Mucosa of stomach (tissue), 1 donor: ENCODE data around the gene PXN.
"Not testable (repeated sequence)": the region's sequence is repeated elsewhere in the genome, so short reads cannot be mapped to it uniquely, and the experiment has no call there.

Experiments
- H3K27me3 ChIP-seq: one replicate; pipeline ENCODE4 v1.7.0; 2013; ENCODE audit warnings: mild to moderate bottlenecking, low read length; ENCODE audit not compliant: control insufficient read depth, insufficient read depth
- H3K36me3 ChIP-seq: one replicate; pipeline ENCODE4 v1.7.0; 2013; ENCODE audit warnings: low read length; ENCODE audit not compliant: control insufficient read depth, insufficient read depth
- H3K4me1 ChIP-seq: one replicate; pipeline ENCODE4 v1.7.0; 2013; ENCODE audit warnings: mild to moderate bottlenecking, low read length; ENCODE audit not compliant: control insufficient read depth, insufficient read depth
- H3K4me3 ChIP-seq: one replicate; pipeline ENCODE4 v1.7.0; 2013; ENCODE audit warnings: low read length
- H3K9ac ChIP-seq: one replicate; pipeline ENCODE4 v1.7.0; 2013; ENCODE audit warnings: mild to moderate bottlenecking, low read length, moderate library complexity
- H3K9me3 ChIP-seq: one replicate; pipeline ENCODE4 v1.7.0; 2013; ENCODE audit warnings: mild to moderate bottlenecking, low read length, moderate library complexity; ENCODE audit not compliant: control insufficient read depth
- donor health status: Pancreatic carcinoma.

The PXN gene

DNA sequence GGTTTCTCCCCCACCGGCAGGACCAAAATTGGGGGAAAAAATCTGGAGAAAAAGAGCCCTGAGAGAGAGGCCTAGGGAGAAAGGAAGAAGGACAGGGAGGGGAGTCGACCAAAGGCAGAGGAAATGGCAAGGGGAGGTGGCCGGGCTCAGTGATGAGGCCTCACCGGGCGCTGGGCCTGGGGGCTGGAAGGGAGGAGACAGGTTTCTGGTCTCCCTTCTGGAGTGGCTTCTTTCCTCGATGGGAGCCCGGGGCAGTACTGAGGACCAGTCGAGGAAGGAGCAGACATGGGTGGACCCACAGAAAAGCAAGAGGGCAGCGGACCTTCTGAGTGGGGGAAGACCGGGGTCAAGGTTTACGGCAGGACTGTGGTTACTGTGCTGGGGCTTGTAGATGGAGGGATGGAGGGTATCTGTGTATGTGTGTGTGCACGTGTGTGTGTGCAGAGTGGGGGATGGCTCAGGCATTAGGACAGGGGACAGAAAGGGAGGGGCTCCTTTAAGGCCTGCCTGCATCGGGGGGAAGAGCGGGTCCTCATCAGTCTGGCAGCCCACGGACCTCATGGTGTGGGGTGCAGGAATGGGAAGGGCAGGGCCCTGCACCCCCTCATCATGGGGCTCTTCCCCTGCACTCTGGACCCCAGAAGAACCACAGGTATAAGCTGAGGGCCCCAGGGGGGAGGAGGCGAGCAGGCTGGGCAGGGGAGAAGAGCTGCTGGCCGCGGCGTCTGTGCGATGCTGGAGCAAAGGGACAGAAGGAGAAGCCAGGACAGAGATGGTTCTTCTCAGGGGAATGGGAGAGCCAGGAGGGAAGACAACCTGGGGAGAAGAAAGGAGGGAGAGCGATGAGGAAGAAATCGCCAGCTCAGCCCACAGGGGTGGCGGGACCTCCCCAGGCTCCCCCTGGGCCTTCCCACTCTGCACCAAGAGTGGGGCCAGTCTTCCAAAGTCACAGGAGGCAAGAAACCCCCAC is 49.5 kb downstream of the PXN start:
- Histone ChIP-seq H3K9me3 (no peaks in the 10 kb centered on the region), H3K4me3 (no peak overlapping the region), H3K4me1 (no peaks in the 10 kb centered on the region), H3K36me3 (peaks cover 35% of the 10 kb centered on the region), H3K27me3 (no peaks in the 10 kb centered on the region), H3K9ac (no peak overlapping the region)

- no peaks in the 10 kb centered on the region for H3K27me3 ChIP-seq
- H3K36me3 ChIP-seq, result peaks cover 28% of the 10 kb centered on the region
- H3K4me3 ChIP-seq, result no peak overlapping the region
- no peaks in the 10 kb centered on the region for H3K4me1 ChIP-seq
- H3K9ac ChIP-seq, result no peak overlapping the region
- H3K9me3 ChIP-seq, result no peaks in the 10 kb centered on the region
These were observed 50.2 kb downstream of the PXN start for GRCh38 chr12:120215357-120215735.

DNA sequence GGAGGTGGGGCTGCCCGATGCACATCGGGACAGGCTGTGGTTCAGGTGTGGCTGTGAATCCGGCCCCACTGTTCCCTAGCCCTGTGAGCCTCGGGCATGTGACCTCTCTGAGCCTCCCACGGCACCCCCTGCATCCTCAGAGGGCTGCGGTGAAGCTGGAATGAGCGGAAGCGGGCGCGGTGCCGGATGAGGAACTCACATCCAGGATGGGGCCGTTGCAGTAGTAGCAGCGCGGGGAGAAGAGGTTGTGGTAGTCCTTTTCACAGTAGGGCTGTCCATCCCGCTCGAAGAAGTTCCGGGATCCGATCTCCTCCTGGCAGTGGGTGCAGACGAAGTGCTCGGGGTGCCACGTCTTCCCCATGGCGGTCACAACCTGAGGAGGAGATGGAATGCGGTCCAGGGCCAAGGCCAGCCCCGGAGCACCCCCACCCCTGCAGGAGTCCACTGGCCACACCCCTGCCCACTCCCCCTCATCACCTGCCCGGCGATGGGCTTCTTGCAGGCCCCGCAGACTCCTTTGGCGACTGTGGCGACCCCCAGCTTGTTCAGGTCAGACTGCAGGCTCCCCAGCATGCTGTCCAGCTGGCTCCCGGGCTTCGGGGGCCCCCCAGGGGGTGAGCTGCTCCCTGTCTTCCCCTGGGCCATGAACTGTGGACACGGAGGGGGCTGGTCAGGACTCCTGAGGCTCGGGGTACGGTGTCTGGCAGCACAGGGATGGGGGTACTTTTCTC is 50.7 kb downstream of the PXN start:
- Histone ChIP-seq H3K4me1 (no peaks in the 10 kb centered on the region), H3K27me3 (no peaks in the 10 kb centered on the region), H3K9ac (no peak overlapping the region), H3K36me3 (peaks cover 28% of the 10 kb centered on the region), H3K9me3 (no peaks in the 10 kb centered on the region), H3K4me3 (no peak overlapping the region)

- Histone ChIP-seq H3K27me3 (no peaks in the 10 kb centered on the region), H3K36me3 (peaks cover 22% of the 10 kb centered on the region), H3K9ac (no peak overlapping the region), H3K9me3 (no peaks in the 10 kb centered on the region), H3K4me1 (no peaks in the 10 kb centered on the region), H3K4me3 (no peak overlapping the region)
These were observed 51.8 kb downstream of the PXN start for GRCh38 chr12:120213758-120214157.

DNA sequence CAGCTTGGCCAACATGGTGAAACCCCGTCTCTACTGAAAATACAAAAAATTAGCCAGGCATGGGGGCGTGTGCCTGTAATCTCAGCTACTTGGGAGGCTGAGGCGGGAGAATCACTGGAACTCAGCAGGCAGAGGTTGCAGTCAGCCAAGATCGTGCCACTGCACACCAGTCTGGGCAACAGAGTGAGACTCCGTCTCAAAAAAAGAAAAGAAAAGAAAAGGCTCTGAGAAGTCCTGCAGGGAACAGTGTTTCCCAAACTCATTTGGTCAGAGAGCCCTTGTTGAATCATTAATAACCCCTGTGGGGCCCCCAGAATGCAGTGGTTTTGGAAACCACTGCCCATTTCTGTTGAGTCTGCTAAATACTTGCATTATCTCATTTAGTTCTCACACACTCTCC is 52.3 kb downstream of the PXN start:
- not testable (repeated sequence) for H3K4me3 ChIP-seq, H3K27me3 ChIP-seq, H3K4me1 ChIP-seq, H3K9me3 ChIP-seq, H3K9ac ChIP-seq
- H3K36me3 ChIP-seq, result peaks cover 19% of the 10 kb centered on the region

DNA sequence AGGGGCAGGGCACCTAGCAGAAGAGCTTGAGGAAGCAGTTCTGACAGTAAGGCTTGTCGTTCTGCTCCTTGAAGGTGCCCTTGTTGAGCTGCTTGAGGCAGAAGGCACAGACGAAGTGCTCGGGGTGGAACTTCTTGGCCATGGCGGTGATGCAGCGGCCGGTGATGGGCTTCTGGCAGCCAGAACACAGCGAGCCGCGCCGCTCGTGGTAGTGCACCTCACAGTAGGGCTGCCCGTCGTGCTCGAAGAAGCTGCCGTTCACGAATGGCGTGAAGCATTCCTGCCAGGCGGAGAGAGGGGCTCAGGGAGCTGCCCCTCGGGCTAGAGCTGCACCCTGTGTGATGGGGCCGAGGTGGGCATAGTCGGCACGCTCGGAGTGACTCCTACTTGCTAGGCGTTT is 53.2 kb downstream of the PXN start:
- H3K4me1 ChIP-seq, result no peaks in the 10 kb centered on the region
- H3K9me3 ChIP-seq, result no peaks in the 10 kb centered on the region
- no peak overlapping the region for H3K9ac ChIP-seq
- peaks cover 19% of the 10 kb centered on the region for H3K36me3 ChIP-seq
- no peaks in the 10 kb centered on the region for H3K27me3 ChIP-seq
- no peak overlapping the region for H3K4me3 ChIP-seq

GRCh38 chr12:120211904-120212283 is 53.6 kb downstream of the PXN start:
- H3K9me3 ChIP-seq, result no peaks in the 10 kb centered on the region
- peaks cover 19% of the 10 kb centered on the region for H3K36me3 ChIP-seq
- H3K9ac ChIP-seq, result no peak overlapping the region
- H3K4me3 ChIP-seq, result no peak overlapping the region
- H3K27me3 ChIP-seq, result no peaks in the 10 kb centered on the region
- H3K4me1 ChIP-seq, result no peaks in the 10 kb centered on the region

- no peak overlapping the region for H3K4me3 ChIP-seq
- H3K36me3 ChIP-seq, result peaks cover 19% of the 10 kb centered on the region
- H3K9me3 ChIP-seq, result no peaks in the 10 kb centered on the region
- no peaks in the 10 kb centered on the region for H3K27me3 ChIP-seq
- no peak overlapping the region for H3K9ac ChIP-seq
- no peaks in the 10 kb centered on the region for H3K4me1 ChIP-seq
These were observed 54.2 kb downstream of the PXN start for GRCh38 chr12:120211243-120211903.

- no peaks in the 10 kb centered on the region for H3K4me1 ChIP-seq
- H3K9ac ChIP-seq, result no peak overlapping the region
- no peaks in the 10 kb centered on the region for H3K27me3 ChIP-seq
- H3K4me3 ChIP-seq, result no peak overlapping the region
- H3K36me3 ChIP-seq, result peaks cover 19% of the 10 kb centered on the region
- no peaks in the 10 kb centered on the region for H3K9me3 ChIP-seq
These were observed 55.7 kb downstream of the PXN start for GRCh38 chr12:120209851-120210250.

GRCh38 chr12:120207227-120207626 is 58.3 kb downstream of the PXN start:
- Histone ChIP-seq H3K9me3 (no peaks in the 10 kb centered on the region), H3K4me1 (no peaks in the 10 kb centered on the region), H3K36me3 (peaks cover 4% of the 10 kb centered on the region)

DNA sequence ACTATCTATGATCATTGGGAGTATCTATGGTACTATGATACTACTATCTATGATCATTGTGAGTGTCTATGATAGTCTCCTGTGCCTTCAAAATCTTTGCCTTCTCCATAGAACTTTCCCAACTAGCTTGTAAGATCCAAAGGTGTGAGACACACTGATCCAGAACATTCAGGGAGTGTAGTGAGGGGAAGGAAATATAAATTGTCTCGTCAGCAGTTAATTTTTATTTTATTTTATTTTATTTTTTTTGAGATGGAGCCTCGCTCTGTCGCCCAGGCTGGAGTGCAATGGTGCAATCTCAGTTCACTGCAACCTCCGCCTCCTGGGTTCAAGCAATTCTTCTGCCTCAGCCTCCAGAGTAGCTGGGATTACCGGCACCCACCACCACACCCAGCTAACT is 58.7 kb downstream of the PXN start:
- not testable (repeated sequence) for H3K36me3 ChIP-seq, H3K9me3 ChIP-seq, H3K9ac ChIP-seq, H3K4me1 ChIP-seq, H3K27me3 ChIP-seq, H3K4me3 ChIP-seq

More at GRCh38 chr12:120207227-120207626, 58.3 kb downstream of the PXN start:
- H3K9ac ChIP-seq, result no peak overlapping the region
- H3K4me3 ChIP-seq, result no peak overlapping the region
- no peaks in the 10 kb centered on the region for H3K27me3 ChIP-seq

DNA sequence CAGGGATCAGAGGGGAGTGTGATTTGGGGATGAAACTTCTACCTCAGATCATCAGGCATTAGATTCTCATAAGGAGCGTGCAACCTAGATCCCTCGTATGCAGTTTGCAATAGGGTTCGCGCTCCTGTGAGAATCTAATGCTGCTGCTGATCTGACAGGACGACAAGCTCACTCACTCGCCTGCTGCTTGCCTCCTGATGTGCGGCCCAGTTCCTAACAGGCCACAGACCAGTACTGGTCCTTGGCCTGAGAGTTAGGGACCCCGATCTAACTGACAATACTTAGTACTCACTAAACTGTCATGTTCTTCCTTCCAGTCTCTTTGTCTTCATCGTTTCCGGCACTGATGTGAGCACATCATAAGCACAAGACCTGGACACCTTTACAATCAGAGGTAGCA is 59.3 kb downstream of the PXN start:
- Histone ChIP-seq H3K9me3 (no peaks in the 10 kb centered on the region), H3K9ac (no peak overlapping the region), H3K4me1 (no peaks in the 10 kb centered on the region), H3K4me3 (no peak overlapping the region), H3K36me3 (no peaks in the 10 kb centered on the region), H3K27me3 (no peaks in the 10 kb centered on the region)
